ENCODE data around the gene CBX6. TPM values are rescaled to one million over a fixed set of nuclear protein-coding genes. Genes with fewer than 3 reads are reported as not detected.

Gene CBX6
- total RNA-seq, 1 donor from 2014 or later, result 11.0 TPM

- Mint-ChIP-seq H3K27me3 (ENCODE audit: unreplicated experiment) (peaks cover 6% of the 10 kb centered on the region), H3K9me3 (ENCODE audit: unreplicated experiment) (no peaks in the 10 kb centered on the region), H3K4me3 (ENCODE audit: unreplicated experiment) (no peak overlapping the region), H3K27ac (ENCODE audit: unreplicated experiment) (no peak overlapping the region), H3K36me3 (ENCODE audit: low read depth, unreplicated experiment) (no peaks in the 10 kb centered on the region), H3K4me1 (ENCODE audit: unreplicated experiment) (no peaks in the 10 kb centered on the region)
- DNase-seq (ENCODE audit: low spot score), result no peak
- TF ChIP-seq, protein P1, sequence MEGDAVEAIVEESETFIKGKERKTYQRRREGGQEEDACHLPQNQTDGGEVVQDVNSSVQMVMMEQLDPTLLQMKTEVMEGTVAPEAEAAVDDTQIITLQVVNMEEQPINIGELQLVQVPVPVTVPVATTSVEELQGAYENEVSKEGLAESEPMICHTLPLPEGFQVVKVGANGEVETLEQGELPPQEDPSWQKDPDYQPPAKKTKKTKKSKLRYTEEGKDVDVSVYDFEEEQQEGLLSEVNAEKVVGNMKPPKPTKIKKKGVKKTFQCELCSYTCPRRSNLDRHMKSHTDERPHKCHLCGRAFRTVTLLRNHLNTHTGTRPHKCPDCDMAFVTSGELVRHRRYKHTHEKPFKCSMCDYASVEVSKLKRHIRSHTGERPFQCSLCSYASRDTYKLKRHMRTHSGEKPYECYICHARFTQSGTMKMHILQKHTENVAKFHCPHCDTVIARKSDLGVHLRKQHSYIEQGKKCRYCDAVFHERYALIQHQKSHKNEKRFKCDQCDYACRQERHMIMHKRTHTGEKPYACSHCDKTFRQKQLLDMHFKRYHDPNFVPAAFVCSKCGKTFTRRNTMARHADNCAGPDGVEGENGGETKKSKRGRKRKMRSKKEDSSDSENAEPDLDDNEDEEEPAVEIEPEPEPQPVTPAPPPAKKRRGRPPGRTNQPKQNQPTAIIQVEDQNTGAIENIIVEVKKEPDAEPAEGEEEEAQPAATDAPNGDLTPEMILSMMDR (IDR thresholded peaks at IDR 0.05; ENCODE audit: unreplicated experiment), result no peak
Observed at GRCh38 chr22:38820020-38820419, 52.0 kb downstream of the CBX6 start.

DNA sequence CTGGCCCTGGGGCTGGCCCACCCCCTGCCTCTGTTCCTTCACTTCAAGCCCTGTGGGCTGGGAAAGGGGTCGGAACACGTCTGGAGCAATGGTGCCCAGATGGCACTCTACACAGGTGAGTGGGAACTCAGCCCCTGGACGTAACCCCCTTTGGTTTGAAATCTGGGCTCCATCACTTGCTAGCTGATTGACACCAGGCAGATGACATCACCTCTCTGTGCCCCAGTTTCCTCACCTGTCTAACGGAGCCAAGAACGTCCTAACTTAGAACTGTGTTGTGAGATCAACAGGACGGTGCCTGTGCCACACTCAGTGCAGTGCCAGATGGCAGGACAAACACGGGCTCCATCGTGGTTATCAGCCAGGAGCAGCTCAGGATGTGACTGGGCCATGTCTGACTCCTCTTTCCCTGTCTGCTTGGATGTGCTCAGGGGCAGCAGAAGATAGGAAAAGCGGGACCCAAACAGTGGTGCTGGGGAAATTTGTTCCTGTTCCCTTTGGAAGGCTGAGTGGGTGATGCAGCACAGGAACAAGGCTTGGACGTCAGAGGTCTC, 52.6 kb downstream of the CBX6 start:
- H3K9me3 Mint-ChIP-seq (ENCODE audit: unreplicated experiment), result no peaks in the 10 kb centered on the region
- peaks cover 5% of the 10 kb centered on the region for H3K27me3 Mint-ChIP-seq (ENCODE audit: unreplicated experiment)
- no peak overlapping the region for H3K27ac Mint-ChIP-seq (ENCODE audit: unreplicated experiment)
- H3K36me3 Mint-ChIP-seq (ENCODE audit: low read depth, unreplicated experiment), result no peaks in the 10 kb centered on the region
- no peaks in the 10 kb centered on the region for H3K4me1 Mint-ChIP-seq (ENCODE audit: unreplicated experiment)
- no peak for DNase-seq (ENCODE audit: low spot score)
- no peak overlapping the region for H3K4me3 Mint-ChIP-seq (ENCODE audit: unreplicated experiment)
- TF ChIP-seq, protein P1 (IDR thresholded peaks at IDR 0.05; ENCODE audit: unreplicated experiment), result no peak

GRCh38 chr22:38817196-38817595, 54.8 kb downstream of the CBX6 start:
- Mint-ChIP-seq H3K4me1 (ENCODE audit: unreplicated experiment) (no peaks in the 10 kb centered on the region), H3K27ac (ENCODE audit: unreplicated experiment) (no peak overlapping the region), H3K36me3 (ENCODE audit: low read depth, unreplicated experiment) (no peaks in the 10 kb centered on the region), H3K9me3 (ENCODE audit: unreplicated experiment) (no peaks in the 10 kb centered on the region), H3K4me3 (ENCODE audit: unreplicated experiment) (no peak overlapping the region), H3K27me3 (ENCODE audit: unreplicated experiment) (peaks cover 1% of the 10 kb centered on the region)
- DNase-seq (ENCODE audit: low spot score), result no peak
- TF ChIP-seq, protein P1 (IDR thresholded peaks at IDR 0.05; ENCODE audit: unreplicated experiment), result no peak

DNA sequence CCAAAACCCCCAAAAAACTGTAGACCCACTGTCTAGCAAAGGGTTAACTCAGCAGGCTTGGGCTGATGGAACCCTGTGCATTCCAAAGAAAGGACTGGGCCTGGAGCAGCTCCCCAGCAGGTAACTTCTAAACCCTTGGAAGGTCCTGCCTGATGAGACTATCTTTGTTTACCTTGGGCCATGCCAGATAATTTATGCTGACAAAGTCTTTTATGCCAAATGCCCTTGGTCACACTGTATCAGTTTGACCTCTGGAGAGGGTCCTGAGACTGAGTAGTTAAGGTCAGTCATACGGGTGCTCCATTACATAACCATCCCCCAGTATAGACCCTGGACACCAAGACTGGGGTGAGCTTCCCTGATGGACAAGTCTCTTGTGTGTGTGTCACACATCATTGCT, 56.2 kb downstream of the CBX6 start:
- Mint-ChIP-seq H3K9me3 (ENCODE audit: unreplicated experiment) (no peaks in the 10 kb centered on the region), H3K27ac (ENCODE audit: unreplicated experiment) (no peak overlapping the region), H3K4me1 (ENCODE audit: unreplicated experiment) (no peaks in the 10 kb centered on the region), H3K27me3 (ENCODE audit: unreplicated experiment) (peaks cover 1% of the 10 kb centered on the region), H3K4me3 (ENCODE audit: unreplicated experiment) (no peak overlapping the region), H3K36me3 (ENCODE audit: low read depth, unreplicated experiment) (no peaks in the 10 kb centered on the region)
- DNase-seq (ENCODE audit: low spot score), result no peak
- TF ChIP-seq, protein P1 (IDR thresholded peaks at IDR 0.05; ENCODE audit: unreplicated experiment), result no peak

Other genes starting within 250 kb of the CBX6 start
- 2.5 TPM for gene FAM227A, start 215.8 kb downstream of the CBX6 start, total RNA-seq (ENCODE audit: unreplicated experiment)
- gene CBY1, start 215.6 kb downstream of the CBX6 start, total RNA-seq (ENCODE audit: unreplicated experiment), result 29.7 TPM
- 108 TPM for gene TOMM22, start 190.3 kb downstream of the CBX6 start, total RNA-seq (ENCODE audit: unreplicated experiment)
- gene JOSD1, start 171.3 kb downstream of the CBX6 start, total RNA-seq (ENCODE audit: unreplicated experiment), result 49.6 TPM
- gene GTPBP1, start 166.3 kb downstream of the CBX6 start, total RNA-seq (ENCODE audit: unreplicated experiment), result 44.5 TPM
- gene SUN2, start 116.2 kb downstream of the CBX6 start, total RNA-seq (ENCODE audit: unreplicated experiment), result 74.4 TPM
- gene DNAL4, start 78.1 kb downstream of the CBX6 start, total RNA-seq (ENCODE audit: unreplicated experiment), result 20.2 TPM
- 0.62 TPM for gene NPTXR, start 28.2 kb downstream of the CBX6 start, total RNA-seq (ENCODE audit: unreplicated experiment)
- not detected for gene APOBEC3A, start 85.4 kb upstream of the CBX6 start, total RNA-seq (ENCODE audit: unreplicated experiment)
- 1.0 TPM for gene APOBEC3B, start 110.1 kb upstream of the CBX6 start, total RNA-seq (ENCODE audit: unreplicated experiment)
- 10.9 TPM for gene APOBEC3C, start 142.0 kb upstream of the CBX6 start, total RNA-seq (ENCODE audit: unreplicated experiment)
- 6.5 TPM for gene APOBEC3D, start 148.9 kb upstream of the CBX6 start, total RNA-seq (ENCODE audit: unreplicated experiment)
- gene APOBEC3F, start 168.6 kb upstream of the CBX6 start, total RNA-seq (ENCODE audit: unreplicated experiment), result 21.1 TPM
- 9.0 TPM for gene APOBEC3G, start 205.1 kb upstream of the CBX6 start, total RNA-seq (ENCODE audit: unreplicated experiment)
- not detected for gene APOBEC3H, start 225.0 kb upstream of the CBX6 start, total RNA-seq (ENCODE audit: unreplicated experiment)

All from endothelial cell (in vitro differentiated cells).